ENCODE measurements around the gene TRIM2. TPM values are rescaled to one million over a fixed set of nuclear protein-coding genes. Genes with fewer than 3 reads are reported as not detected.

Gene TRIM2
- polyA plus RNA-seq, 3 donors, result 0.50 to 0.96 (median 0.76) TPM

DNA sequence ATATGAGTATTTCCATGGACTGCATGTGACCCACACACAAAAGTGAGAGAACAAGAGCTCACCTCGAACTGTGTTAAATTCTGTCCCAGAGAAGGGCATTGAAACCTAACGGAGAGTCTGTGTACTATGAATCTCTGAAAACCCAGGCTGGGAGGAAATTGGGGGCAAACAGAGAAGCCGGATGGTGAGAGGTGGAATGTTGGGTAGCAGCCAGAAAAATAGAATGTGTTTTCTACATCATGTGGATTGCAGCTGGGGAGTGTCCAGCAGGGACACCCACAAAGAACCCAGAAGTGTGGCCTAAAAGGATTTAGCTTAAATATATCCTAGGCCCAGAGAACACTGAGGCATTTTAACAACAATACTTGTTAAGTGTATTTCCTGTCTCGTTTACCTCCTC lies 178.9 kb downstream of the TRIM2 start:
- Histone ChIP-seq H3K4me2 (replicated peaks; ENCODE audit: extremely low read depth, low read length, poor library complexity, severe bottlenecking) (no peak overlapping the region), H3K4me3 (replicated peaks in 1 of 3; ENCODE audit: low read depth in 2 of 3, low read length in 3 of 3) (no peak overlapping the region), H3K4me1 (ENCODE audit: control insufficient read depth in 1 of 2, insufficient read depth in 2 of 2, low read length in 2 of 2) (no peaks in the 10 kb centered on the region), H3K36me3 (replicated peaks in 1 of 2; ENCODE audit: control insufficient read depth in 1 of 2, insufficient read depth in 2 of 2, low read length in 2 of 2) (no peaks in the 10 kb centered on the region), H3K79me2 (ENCODE audit: insufficient read depth, low read length) (no peaks in the 10 kb centered on the region), H3K27me3 (ENCODE audit: control insufficient read depth in 2 of 2, insufficient read depth in 2 of 2, low read length in 2 of 2) (no peaks in the 10 kb centered on the region), H3K9me3 (replicated peaks in 1 of 2; ENCODE audit: control insufficient read depth in 1 of 2, insufficient read depth in 1 of 2, low read length in 2 of 2) (no peaks in the 10 kb centered on the region), H3K27ac (ENCODE audit: low read depth in 1 of 2, low read length in 2 of 2) (no peak overlapping the region), H3K9ac (ENCODE audit: insufficient read depth, low read length, poor library complexity, severe bottlenecking) (no peak overlapping the region), H2AFZ (ENCODE audit: insufficient read depth, low read depth, low read length, poor library complexity, severe bottlenecking) (no peak overlapping the region), H4K20me1 (ENCODE audit: insufficient read depth, low read length) (no peaks in the 10 kb centered on the region)
- no peak overlapping the region for H3K27ac Mint-ChIP-seq
- no peak overlapping the region for H3K4me3 Mint-ChIP-seq
- WGBS (ENCODE audit: insufficient coverage), result 100% methylated on average over 3 of the region's 4 CpGs
- H3K27me3 Mint-ChIP-seq (ENCODE audit: low read depth in 3 of 3), result peaks cover 0 to 2% (median 0%) of the 10 kb centered on the region in 3 donors
- DNase-seq, result no peak
- H3K4me1 Mint-ChIP-seq, result no peaks in the 10 kb centered on the region
- no peaks in the 10 kb centered on the region for H3K9me3 Mint-ChIP-seq
- TF ChIP-seq, protein P1, sequence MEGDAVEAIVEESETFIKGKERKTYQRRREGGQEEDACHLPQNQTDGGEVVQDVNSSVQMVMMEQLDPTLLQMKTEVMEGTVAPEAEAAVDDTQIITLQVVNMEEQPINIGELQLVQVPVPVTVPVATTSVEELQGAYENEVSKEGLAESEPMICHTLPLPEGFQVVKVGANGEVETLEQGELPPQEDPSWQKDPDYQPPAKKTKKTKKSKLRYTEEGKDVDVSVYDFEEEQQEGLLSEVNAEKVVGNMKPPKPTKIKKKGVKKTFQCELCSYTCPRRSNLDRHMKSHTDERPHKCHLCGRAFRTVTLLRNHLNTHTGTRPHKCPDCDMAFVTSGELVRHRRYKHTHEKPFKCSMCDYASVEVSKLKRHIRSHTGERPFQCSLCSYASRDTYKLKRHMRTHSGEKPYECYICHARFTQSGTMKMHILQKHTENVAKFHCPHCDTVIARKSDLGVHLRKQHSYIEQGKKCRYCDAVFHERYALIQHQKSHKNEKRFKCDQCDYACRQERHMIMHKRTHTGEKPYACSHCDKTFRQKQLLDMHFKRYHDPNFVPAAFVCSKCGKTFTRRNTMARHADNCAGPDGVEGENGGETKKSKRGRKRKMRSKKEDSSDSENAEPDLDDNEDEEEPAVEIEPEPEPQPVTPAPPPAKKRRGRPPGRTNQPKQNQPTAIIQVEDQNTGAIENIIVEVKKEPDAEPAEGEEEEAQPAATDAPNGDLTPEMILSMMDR (IDR thresholded peaks at IDR 0.05), result no peak
- H3K36me3 Mint-ChIP-seq, result peaks cover 5 to 18% of the 10 kb centered on the region in 2 donors
- intact Hi-C loops (cut with micrococcal nuclease), result no loop called here

DNA sequence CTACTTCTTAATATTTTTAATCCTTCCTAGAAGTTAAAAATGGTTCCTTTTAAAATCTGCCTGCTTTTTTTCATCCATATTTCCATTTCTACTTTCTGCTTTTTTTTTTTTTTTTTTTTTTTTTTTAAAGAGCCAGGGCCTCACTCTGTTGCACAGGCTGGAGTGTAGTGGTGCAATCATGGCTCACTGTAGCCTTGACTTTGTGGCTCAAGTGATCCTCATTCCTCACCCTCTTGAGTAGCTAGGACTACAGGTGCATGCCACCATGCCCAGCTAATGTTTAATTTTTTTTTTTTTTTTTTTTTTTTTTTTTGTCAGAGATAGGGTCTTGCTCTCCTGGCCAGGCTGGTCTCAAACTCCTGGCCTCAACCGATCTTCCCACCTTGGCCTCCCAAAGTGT lies 179.9 kb downstream of the TRIM2 start:
- Histone ChIP-seq H3K27ac (ENCODE audit: low read depth in 1 of 2, low read length in 2 of 2) (no peak overlapping the region), H3K9me3 (replicated peaks in 1 of 2; ENCODE audit: control insufficient read depth in 1 of 2, insufficient read depth in 1 of 2, low read length in 2 of 2) (no peaks in the 10 kb centered on the region), H3K9ac (ENCODE audit: insufficient read depth, low read length, poor library complexity, severe bottlenecking) (no peak overlapping the region), H2AFZ (ENCODE audit: insufficient read depth, low read depth, low read length, poor library complexity, severe bottlenecking) (no peak overlapping the region), H4K20me1 (ENCODE audit: insufficient read depth, low read length) (no peaks in the 10 kb centered on the region), H3K4me3 (replicated peaks in 1 of 3; ENCODE audit: low read depth in 2 of 3, low read length in 3 of 3) (no peak overlapping the region), H3K4me2 (replicated peaks; ENCODE audit: extremely low read depth, low read length, poor library complexity, severe bottlenecking) (no peak overlapping the region), H3K36me3 (replicated peaks in 1 of 2; ENCODE audit: control insufficient read depth in 1 of 2, insufficient read depth in 2 of 2, low read length in 2 of 2) (no peaks in the 10 kb centered on the region), H3K27me3 (ENCODE audit: control insufficient read depth in 2 of 2, insufficient read depth in 2 of 2, low read length in 2 of 2) (no peaks in the 10 kb centered on the region), H3K79me2 (ENCODE audit: insufficient read depth, low read length) (no peaks in the 10 kb centered on the region), H3K4me1 (ENCODE audit: control insufficient read depth in 1 of 2, insufficient read depth in 2 of 2, low read length in 2 of 2) (no peaks in the 10 kb centered on the region)
- H3K27me3 Mint-ChIP-seq (ENCODE audit: low read depth in 3 of 3), result no peaks in the 10 kb centered on the region
- no peak for DNase-seq
- peaks cover 4 to 15% of the 10 kb centered on the region in 2 donors for H3K36me3 Mint-ChIP-seq
- intact Hi-C loops (cut with micrococcal nuclease), result no loop called here
- TF ChIP-seq, protein P1 (IDR thresholded peaks at IDR 0.05), result no peak
- no peaks in the 10 kb centered on the region for H3K4me1 Mint-ChIP-seq
- H3K27ac Mint-ChIP-seq, result no peak overlapping the region
- WGBS (ENCODE audit: insufficient coverage), result no CpG with 5 or more reads among the region's 1 CpG
- no peaks in the 10 kb centered on the region for H3K9me3 Mint-ChIP-seq
- no peak overlapping the region for H3K4me3 Mint-ChIP-seq

Measured in CD14-positive monocyte (primary cell).